ENCODE data around the gene ORAI3.
A peak's percentile ranks its signal among the peaks of the same experiment; 100 is the strongest.

Gene ORAI3

DNA sequence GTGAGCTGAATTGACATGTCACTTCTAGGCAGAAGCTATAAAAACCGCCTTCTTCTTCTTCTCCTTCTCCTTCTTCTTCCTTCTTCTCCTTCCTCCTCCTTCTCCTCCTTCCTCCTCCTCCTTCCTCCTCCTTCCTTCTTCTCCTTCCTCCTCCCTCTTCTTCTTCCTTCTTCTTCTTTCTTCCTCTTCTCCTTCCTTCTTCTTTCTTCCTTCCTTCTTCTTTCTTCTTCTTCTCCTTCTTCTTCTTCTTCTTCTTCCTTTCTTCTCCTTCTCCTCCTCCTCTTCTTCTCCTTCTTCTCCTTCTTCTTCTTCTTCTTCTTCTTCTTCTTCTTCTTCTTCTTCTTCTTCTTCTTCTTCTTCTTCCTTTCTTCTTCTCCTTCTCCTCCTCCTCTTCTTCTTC lies 30.3 kb upstream of the ORAI3 start:
- TF ChIP-seq, protein P1, sequence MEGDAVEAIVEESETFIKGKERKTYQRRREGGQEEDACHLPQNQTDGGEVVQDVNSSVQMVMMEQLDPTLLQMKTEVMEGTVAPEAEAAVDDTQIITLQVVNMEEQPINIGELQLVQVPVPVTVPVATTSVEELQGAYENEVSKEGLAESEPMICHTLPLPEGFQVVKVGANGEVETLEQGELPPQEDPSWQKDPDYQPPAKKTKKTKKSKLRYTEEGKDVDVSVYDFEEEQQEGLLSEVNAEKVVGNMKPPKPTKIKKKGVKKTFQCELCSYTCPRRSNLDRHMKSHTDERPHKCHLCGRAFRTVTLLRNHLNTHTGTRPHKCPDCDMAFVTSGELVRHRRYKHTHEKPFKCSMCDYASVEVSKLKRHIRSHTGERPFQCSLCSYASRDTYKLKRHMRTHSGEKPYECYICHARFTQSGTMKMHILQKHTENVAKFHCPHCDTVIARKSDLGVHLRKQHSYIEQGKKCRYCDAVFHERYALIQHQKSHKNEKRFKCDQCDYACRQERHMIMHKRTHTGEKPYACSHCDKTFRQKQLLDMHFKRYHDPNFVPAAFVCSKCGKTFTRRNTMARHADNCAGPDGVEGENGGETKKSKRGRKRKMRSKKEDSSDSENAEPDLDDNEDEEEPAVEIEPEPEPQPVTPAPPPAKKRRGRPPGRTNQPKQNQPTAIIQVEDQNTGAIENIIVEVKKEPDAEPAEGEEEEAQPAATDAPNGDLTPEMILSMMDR (IDR thresholded peaks at IDR 0.05; ENCODE audit: control insufficient read depth, extremely low read depth, insufficient read depth): no peak
- no peak for DNase-seq (ENCODE audit: low read depth)

DNA sequence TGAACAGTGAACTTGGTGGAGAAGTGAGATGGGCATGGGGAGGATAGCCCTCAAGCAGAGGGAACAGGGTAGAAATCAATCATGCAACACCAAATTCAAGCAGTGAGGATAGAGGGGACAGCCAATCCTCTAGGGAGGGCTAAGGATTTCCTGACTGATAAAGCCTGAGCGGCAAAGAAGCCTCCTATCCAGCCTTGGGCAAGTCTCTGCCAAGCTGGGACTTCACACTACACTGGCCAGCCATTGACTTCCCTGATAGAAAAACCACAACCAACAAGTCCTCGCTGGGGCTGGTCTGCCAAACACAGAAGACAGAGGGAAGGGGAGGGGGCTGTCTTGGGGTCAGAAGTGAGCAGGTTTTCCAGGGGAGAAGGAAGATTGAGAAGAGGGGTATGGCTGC lies 28.0 kb upstream of the ORAI3 start:
- H3K4me3 ChIP-seq (ENCODE audit: low read depth, low read length): no peak overlapping the region; the same call in 1 of the 2 replicates
- TF ChIP-seq, protein P1 (IDR thresholded peaks at IDR 0.05; ENCODE audit: control insufficient read depth, extremely low read depth, insufficient read depth): no peak
- no peak for DNase-seq (ENCODE audit: low read depth)

More for the DNA sequence above, 30.3 kb upstream of the ORAI3 start:
- H3K4me3 ChIP-seq (ENCODE audit: low read depth, low read length): no peak overlapping the region

DNA sequence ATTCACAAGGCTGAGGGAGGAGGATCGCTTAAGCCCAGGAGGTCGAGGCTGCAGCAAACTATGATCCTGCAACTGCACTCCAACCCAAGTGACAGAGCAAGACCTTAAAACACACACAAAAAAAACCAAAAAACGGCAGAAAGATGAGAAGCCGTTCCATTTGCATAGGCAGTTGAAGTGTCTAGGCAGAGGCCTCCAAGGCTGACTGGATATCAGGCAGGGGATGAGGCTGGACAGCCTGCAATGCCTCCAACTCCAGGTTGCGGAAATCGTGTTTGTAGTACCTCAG lies 27.5 kb upstream of the ORAI3 start:
- H3K4me3 ChIP-seq (ENCODE audit: low read depth, low read length): peak overlapping the region; percentile 55
- TF ChIP-seq, protein P1 (IDR thresholded peaks at IDR 0.05; ENCODE audit: control insufficient read depth, extremely low read depth, insufficient read depth): no peak
- DNase-seq (ENCODE audit: low read depth): no peak

DNA sequence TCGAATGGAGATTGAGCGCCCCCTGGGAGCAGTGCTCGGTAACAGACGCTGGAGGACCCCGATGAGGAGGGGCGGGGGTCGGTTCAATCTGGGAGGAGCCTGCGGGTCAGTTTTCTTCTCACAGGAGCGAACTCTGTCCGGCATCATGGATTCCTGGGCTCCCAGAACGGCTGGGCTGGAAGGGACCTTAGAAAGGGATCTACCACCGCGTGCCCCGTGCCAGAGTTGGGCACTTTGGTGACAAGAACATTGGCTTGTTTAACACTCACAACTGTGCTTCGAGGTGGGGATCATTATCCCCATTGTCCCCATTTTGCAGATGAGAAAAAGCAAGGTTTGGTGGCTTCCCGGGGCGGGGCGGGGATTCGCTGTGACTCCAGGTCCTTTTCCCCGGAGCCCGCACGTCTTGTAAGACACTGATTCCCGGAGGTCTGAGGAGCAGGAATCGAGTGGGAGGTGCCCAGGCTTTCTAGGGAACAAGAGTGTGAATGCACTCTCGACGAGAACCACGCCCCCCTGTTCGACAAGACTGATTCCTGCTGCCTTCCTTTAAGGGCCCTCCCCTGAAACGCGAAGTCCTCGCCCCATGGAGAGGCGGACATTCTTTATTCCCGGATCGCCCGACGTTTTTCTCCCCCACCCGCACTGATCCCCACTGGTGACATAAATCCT lies 27.0 kb upstream of the ORAI3 start:
- DNase-seq (ENCODE audit: low read depth): peak; percentile 73
- TF ChIP-seq, protein P1 (IDR thresholded peaks at IDR 0.05; ENCODE audit: control insufficient read depth, extremely low read depth, insufficient read depth): peak; percentile 92

DNA sequence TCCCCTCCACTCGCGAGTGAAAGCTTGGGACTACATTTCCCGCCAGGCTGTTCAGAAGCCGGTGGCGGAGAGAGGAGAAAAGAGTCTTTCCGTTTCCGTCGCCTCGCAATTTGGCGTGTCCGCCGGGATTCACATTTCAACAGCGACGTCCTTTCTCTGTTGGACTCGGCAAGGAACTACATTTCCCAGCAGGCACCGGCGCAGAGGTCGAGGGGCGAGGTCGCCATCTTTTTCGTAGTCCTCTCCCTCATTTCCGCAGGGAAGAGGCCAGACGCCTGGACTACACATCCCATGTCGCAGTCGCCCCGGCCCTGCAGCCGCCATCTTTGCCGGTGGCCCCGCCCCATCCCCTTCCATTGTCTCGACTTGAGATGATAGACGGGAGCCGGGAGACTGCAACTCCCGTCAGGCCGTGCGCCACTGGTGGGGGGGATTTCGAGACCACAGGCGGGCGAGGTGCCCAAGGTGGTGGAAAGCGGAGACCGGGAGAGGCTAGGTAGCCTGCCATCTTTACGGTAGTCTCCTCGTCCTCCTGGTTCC lies 26.4 kb upstream of the ORAI3 start:
- H3K4me3 ChIP-seq (ENCODE audit: low read depth, low read length): peak overlapping the region; percentile 55
- TF ChIP-seq, protein P1 (IDR thresholded peaks at IDR 0.05; ENCODE audit: control insufficient read depth, extremely low read depth, insufficient read depth): no peak
- DNase-seq (ENCODE audit: low read depth): peak; percentile 99

More for the DNA sequence above, 27.0 kb upstream of the ORAI3 start:
- peak overlapping the region; percentile 55 for H3K4me3 ChIP-seq (ENCODE audit: low read depth, low read length)

DNA sequence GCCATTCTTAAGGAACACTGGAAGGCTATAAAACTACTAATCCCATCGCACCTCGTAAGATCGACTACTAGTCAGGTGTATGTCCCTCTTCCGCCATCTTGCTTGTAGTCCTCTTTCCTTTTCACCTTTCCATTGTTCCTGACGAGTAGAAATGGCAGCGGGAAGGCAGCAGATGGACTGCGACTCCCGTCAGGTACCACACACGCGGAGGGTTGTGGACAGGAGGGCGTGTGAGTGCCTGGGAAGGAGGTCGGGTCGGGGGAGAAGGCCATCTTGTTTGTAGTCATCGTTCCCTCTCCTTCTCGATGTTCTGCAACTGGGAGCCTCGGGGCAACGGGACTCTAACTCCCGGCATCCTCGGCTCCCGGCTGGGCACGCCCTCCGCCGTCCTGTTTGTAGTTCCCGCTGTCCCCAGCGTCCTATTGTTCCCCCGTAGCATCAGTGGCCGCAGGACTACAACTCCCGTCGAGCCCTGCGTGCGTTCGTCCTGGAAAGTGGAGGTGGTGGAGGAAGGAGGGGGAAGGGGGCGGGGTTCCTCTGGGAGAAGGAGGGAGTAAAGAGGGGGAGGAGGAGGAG lies 25.8 kb upstream of the ORAI3 start:
- peak overlapping the region; percentile 55 for H3K4me3 ChIP-seq (ENCODE audit: low read depth, low read length)
- TF ChIP-seq, protein P1 (IDR thresholded peaks at IDR 0.05; ENCODE audit: control insufficient read depth, extremely low read depth, insufficient read depth): no peak

More for the DNA sequence above, 25.8 kb upstream of the ORAI3 start:
- DNase-seq (ENCODE audit: low read depth): peak; percentile 100

All from LNCaP clone FGC (cell line).